ENCODE data around the gene MICALL1. TPM values are rescaled to one million over a fixed set of nuclear protein-coding genes. Genes with fewer than 3 reads are reported as not detected.
A peak's percentile ranks its signal among the peaks of the same experiment; 100 is the strongest.

The MICALL1 gene
- total and polyA plus RNA-seq, 2 of the 13 experiments (the other 11 are each of a cell fraction or from before 2014, with no cell fraction given) = 7.6 to 10.6 TPM

DNA sequence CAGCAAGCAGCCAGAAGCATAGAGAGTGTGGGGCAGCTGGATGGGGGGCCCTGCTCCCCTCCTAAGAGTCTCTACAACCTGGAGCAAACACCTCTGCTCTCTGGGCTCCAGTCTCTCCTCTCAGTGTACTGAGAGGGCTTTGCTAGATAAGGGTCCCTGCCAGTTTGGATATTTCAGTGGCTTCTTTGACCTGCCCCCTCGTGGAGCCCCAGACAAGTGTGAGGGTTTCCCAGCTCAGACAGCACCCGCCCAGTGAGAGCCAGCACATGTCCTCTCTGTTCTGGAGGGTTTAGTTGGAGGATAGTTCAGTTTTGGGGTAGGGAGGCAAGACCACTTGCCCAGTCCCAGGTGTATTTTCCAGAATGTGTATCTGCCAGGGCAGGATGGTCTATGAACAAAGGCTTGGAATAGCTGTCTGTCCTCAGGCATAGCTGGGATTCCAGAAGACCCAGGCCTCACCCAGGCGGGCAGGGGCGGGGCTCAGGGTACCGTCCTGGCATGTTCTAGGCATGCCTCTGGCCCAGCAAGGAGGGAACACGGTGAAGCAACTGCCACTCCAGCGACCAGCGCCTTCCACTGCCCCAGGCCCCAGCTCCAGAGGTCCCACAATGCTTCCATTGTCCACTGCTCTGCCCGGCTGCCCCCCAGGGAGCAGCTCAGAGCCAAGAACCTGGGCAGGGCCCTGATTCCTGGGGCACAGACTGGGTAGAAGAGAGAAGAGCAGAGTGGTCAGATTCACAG, 7.5 kb upstream of the MICALL1 start (continued):
- TF ChIP-seq, protein P1, sequence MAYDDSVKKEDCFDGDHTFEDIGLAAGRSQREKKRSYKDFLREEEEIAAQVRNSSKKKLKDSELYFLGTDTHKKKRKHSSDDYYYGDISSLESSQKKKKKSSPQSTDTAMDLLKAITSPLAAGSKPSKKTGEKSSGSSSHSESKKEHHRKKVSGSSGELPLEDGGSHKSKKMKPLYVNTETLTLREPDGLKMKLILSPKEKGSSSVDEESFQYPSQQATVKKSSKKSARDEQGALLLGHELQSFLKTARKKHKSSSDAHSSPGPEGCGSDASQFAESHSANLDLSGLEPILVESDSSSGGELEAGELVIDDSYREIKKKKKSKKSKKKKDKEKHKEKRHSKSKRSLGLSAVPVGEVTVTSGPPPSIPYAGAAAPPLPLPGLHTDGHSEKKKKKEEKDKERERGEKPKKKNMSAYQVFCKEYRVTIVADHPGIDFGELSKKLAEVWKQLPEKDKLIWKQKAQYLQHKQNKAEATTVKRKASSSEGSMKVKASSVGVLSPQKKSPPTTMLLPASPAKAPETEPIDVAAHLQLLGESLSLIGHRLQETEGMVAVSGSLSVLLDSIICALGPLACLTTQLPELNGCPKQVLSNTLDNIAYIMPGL (CRISPR knock-in tag; IDR thresholded peaks at IDR 0.05; ENCODE audit: borderline replicate concordance in 1 of 2, low read depth in 1 of 2) = no peak
- TF ChIP-seq, protein P2, sequence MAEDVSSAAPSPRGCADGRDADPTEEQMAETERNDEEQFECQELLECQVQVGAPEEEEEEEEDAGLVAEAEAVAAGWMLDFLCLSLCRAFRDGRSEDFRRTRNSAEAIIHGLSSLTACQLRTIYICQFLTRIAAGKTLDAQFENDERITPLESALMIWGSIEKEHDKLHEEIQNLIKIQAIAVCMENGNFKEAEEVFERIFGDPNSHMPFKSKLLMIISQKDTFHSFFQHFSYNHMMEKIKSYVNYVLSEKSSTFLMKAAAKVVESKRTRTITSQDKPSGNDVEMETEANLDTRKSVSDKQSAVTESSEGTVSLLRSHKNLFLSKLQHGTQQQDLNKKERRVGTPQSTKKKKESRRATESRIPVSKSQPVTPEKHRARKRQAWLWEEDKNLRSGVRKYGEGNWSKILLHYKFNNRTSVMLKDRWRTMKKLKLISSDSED (CRISPR knock-in tag; IDR thresholded peaks at IDR 0.05) = no peak
- TF ChIP-seq, protein P3, sequence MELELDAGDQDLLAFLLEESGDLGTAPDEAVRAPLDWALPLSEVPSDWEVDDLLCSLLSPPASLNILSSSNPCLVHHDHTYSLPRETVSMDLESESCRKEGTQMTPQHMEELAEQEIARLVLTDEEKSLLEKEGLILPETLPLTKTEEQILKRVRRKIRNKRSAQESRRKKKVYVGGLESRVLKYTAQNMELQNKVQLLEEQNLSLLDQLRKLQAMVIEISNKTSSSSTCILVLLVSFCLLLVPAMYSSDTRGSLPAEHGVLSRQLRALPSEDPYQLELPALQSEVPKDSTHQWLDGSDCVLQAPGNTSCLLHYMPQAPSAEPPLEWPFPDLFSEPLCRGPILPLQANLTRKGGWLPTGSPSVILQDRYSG (CRISPR knock-in tag; IDR thresholded peaks at IDR 0.05) = no peak
- no peak for TF ChIP-seq HOXA5 (CRISPR knock-in tag; IDR thresholded peaks at IDR 0.05)
- TF ChIP-seq ZFY (CRISPR knock-in tag; IDR thresholded peaks at IDR 0.05) = peak; percentile 41
- TF ChIP-seq RXRB (CRISPR knock-in tag; IDR thresholded peaks at IDR 0.05; ENCODE audit: borderline replicate concordance) = 0 out of 2 replicates have a peak, but pooled peaks have one; percentile 13
- no peak for TF ChIP-seq ZNF75D (CRISPR knock-in tag; IDR thresholded peaks at IDR 0.05; ENCODE audit: borderline replicate concordance)
- no peak for TF ChIP-seq ZNF614 (CRISPR knock-in tag; IDR thresholded peaks at IDR 0.05; ENCODE audit: borderline replicate concordance)
- TF ChIP-seq, protein P4, sequence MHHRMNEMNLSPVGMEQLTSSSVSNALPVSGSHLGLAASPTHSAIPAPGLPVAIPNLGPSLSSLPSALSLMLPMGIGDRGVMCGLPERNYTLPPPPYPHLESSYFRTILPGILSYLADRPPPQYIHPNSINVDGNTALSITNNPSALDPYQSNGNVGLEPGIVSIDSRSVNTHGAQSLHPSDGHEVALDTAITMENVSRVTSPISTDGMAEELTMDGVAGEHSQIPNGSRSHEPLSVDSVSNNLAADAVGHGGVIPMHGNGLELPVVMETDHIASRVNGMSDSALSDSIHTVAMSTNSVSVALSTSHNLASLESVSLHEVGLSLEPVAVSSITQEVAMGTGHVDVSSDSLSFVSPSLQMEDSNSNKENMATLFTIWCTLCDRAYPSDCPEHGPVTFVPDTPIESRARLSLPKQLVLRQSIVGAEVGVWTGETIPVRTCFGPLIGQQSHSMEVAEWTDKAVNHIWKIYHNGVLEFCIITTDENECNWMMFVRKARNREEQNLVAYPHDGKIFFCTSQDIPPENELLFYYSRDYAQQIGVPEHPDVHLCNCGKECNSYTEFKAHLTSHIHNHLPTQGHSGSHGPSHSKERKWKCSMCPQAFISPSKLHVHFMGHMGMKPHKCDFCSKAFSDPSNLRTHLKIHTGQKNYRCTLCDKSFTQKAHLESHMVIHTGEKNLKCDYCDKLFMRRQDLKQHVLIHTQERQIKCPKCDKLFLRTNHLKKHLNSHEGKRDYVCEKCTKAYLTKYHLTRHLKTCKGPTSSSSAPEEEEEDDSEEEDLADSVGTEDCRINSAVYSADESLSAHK (CRISPR knock-in tag; IDR thresholded peaks at IDR 0.05; ENCODE audit: borderline replicate concordance) = no peak
- no peak for TF ChIP-seq ZNF3 (CRISPR knock-in tag; IDR thresholded peaks at IDR 0.05)
- no peak for TF ChIP-seq HMG20B (CRISPR knock-in tag; conservative IDR thresholded peaks at IDR 0.05)
- TF ChIP-seq, protein P5, sequence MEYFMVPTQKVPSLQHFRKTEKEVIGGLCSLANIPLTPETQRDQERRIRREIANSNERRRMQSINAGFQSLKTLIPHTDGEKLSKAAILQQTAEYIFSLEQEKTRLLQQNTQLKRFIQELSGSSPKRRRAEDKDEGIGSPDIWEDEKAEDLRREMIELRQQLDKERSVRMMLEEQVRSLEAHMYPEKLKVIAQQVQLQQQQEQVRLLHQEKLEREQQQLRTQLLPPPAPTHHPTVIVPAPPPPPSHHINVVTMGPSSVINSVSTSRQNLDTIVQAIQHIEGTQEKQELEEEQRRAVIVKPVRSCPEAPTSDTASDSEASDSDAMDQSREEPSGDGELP (IDR thresholded peaks at IDR 0.05; ENCODE audit: borderline replicate concordance, low read depth) = no peak
- no peak for TF ChIP-seq ZNF720 (CRISPR knock-in tag; IDR thresholded peaks at IDR 0.05)
- no peak for TF ChIP-seq YEATS2 (CRISPR knock-in tag; IDR thresholded peaks at IDR 0.05; ENCODE audit: borderline replicate concordance)
- TF ChIP-seq SNAI1 (CRISPR knock-in tag; IDR thresholded peaks at IDR 0.05; ENCODE audit: borderline replicate concordance) = no peak
- no peak for TF ChIP-seq PHF8 (CRISPR knock-in tag; IDR thresholded peaks at IDR 0.05)
- TF ChIP-seq, protein P6, sequence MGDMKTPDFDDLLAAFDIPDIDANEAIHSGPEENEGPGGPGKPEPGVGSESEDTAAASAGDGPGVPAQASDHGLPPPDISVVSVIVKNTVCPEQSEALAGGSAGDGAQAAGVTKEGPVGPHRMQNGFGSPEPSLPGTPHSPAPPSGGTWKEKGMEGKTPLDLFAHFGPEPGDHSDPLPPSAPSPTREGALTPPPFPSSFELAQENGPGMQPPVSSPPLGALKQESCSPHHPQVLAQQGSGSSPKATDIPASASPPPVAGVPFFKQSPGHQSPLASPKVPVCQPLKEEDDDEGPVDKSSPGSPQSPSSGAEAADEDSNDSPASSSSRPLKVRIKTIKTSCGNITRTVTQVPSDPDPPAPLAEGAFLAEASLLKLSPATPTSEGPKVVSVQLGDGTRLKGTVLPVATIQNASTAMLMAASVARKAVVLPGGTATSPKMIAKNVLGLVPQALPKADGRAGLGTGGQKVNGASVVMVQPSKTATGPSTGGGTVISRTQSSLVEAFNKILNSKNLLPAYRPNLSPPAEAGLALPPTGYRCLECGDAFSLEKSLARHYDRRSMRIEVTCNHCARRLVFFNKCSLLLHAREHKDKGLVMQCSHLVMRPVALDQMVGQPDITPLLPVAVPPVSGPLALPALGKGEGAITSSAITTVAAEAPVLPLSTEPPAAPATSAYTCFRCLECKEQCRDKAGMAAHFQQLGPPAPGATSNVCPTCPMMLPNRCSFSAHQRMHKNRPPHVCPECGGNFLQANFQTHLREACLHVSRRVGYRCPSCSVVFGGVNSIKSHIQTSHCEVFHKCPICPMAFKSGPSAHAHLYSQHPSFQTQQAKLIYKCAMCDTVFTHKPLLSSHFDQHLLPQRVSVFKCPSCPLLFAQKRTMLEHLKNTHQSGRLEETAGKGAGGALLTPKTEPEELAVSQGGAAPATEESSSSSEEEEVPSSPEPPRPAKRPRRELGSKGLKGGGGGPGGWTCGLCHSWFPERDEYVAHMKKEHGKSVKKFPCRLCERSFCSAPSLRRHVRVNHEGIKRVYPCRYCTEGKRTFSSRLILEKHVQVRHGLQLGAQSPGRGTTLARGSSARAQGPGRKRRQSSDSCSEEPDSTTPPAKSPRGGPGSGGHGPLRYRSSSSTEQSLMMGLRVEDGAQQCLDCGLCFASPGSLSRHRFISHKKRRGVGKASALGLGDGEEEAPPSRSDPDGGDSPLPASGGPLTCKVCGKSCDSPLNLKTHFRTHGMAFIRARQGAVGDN (CRISPR knock-in tag; IDR thresholded peaks at IDR 0.05) = peak; percentile 87
